Measurements from ENCODE around the gene LY6G5B. TPM values are rescaled to one million over a fixed set of nuclear protein-coding genes. Genes with fewer than 3 reads are reported as not detected.

The LY6G5B gene
- total RNA-seq, 1 donor from 2014 or later, result 12.6 TPM

DNA sequence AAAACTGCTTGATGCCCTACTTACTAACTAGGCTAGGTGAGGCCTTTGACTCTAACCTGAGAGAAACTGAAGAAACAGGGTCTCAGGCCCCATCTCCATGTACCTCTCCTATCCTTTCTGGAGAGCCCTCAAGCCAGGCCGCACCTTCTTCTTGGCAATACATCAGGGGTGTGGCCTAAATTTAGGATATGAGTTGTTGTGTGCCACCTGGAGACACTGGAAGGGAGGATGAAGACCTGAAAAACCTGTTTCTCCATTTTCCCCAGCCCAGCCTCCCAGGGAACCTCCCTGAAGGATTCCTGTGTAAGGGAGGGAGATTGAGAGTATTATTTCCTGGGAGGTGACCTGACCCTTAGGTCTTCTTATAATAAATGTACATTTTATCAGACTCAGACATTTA lies 48.5 kb downstream of the LY6G5B start:
- H3K27ac ChIP-seq, result peak overlapping the region; percentile 30
- H3K4me3 ChIP-seq, result no peak overlapping the region
- TF ChIP-seq, protein P1, sequence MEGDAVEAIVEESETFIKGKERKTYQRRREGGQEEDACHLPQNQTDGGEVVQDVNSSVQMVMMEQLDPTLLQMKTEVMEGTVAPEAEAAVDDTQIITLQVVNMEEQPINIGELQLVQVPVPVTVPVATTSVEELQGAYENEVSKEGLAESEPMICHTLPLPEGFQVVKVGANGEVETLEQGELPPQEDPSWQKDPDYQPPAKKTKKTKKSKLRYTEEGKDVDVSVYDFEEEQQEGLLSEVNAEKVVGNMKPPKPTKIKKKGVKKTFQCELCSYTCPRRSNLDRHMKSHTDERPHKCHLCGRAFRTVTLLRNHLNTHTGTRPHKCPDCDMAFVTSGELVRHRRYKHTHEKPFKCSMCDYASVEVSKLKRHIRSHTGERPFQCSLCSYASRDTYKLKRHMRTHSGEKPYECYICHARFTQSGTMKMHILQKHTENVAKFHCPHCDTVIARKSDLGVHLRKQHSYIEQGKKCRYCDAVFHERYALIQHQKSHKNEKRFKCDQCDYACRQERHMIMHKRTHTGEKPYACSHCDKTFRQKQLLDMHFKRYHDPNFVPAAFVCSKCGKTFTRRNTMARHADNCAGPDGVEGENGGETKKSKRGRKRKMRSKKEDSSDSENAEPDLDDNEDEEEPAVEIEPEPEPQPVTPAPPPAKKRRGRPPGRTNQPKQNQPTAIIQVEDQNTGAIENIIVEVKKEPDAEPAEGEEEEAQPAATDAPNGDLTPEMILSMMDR (IDR thresholded peaks at IDR 0.05), result no peak
- no peaks in the 10 kb centered on the region for H3K9me3 ChIP-seq
- intact Hi-C loops (cut with DNase I), result no loop called here
- H3K4me1 ChIP-seq, result no peaks in the 10 kb centered on the region
- DNase-seq, result no peak
- H3K36me3 ChIP-seq, result no peaks in the 10 kb centered on the region
- H3K27me3 ChIP-seq, result no peaks in the 10 kb centered on the region
- peak; percentile 76 for ATAC-seq

- Histone ChIP-seq H3K9me3 (no peaks in the 10 kb centered on the region), H3K27me3 (no peaks in the 10 kb centered on the region), H3K27ac (peak overlapping the region; percentile 30), H3K36me3 (no peaks in the 10 kb centered on the region), H3K4me3 (no peak overlapping the region), H3K4me1 (no peaks in the 10 kb centered on the region)
- ATAC-seq, result no peak
- no peak for DNase-seq
- TF ChIP-seq, protein P1 (IDR thresholded peaks at IDR 0.05), result no peak
- intact Hi-C loops (cut with DNase I), result no loop called here
These were observed 49.2 kb downstream of the LY6G5B start for GRCh38 chr6:31719001-31719400.

- Histone ChIP-seq H3K9me3 (no peaks in the 10 kb centered on the region), H3K4me1 (no peaks in the 10 kb centered on the region), H3K27ac (no peak overlapping the region), H3K27me3 (no peaks in the 10 kb centered on the region), H3K4me3 (no peak overlapping the region), H3K36me3 (no peaks in the 10 kb centered on the region)
- ATAC-seq (no peak), DNase-seq (no peak)
- intact Hi-C loops (cut with DNase I), result no loop called here
- TF ChIP-seq, protein P1 (IDR thresholded peaks at IDR 0.05), result no peak
These were observed 50.5 kb downstream of the LY6G5B start for GRCh38 chr6:31720196-31720770.

- no peaks in the 10 kb centered on the region for H3K36me3 ChIP-seq
- no peak within 1 kb of the TSS for H3K4me3 ChIP-seq
- H3K4me1 ChIP-seq, result peaks cover 9% of the 10 kb centered on the region
- TF ChIP-seq, protein P1 (IDR thresholded peaks at IDR 0.05), result no peak
- no peak within 1 kb of the TSS for H3K27ac ChIP-seq
- H3K9me3 ChIP-seq, result no peaks in the 10 kb centered on the region
- H3K27me3 ChIP-seq, result no peaks in the 10 kb centered on the region
- intact Hi-C loops (cut with DNase I), result no loop called here
- no peak for ATAC-seq
- DNase-seq, result no peak
These were observed 51.7 kb downstream of the LY6G5B start, which contains the start of gene LY6G6C for GRCh38 chr6:31721351-31722020. Gene LY6G6C, minus strand, starts transcription at chr6:31721746. Its CDS starts 67 bp downstream, at chr6:31721679.

GRCh38 chr6:31722173-31722572 lies 52.4 kb downstream of the LY6G5B start:
- Histone ChIP-seq H3K4me1 (peaks cover 15% of the 10 kb centered on the region), H3K27me3 (no peaks in the 10 kb centered on the region), H3K4me3 (no peak overlapping the region), H3K36me3 (no peaks in the 10 kb centered on the region), H3K9me3 (no peaks in the 10 kb centered on the region), H3K27ac (no peak overlapping the region)
- DNase-seq (no peak), ATAC-seq (no peak)
- TF ChIP-seq, protein P1 (IDR thresholded peaks at IDR 0.05), result no peak
- intact Hi-C loops (cut with DNase I), result no loop called here

Small RNA genes lying within 50 kb of the gene (microRNA-seq; reads per million reads assigned to microRNA genes)
- 0.50 reads per million for gene MIR4646 (ENCODE audit: borderline microRNAs expressed)
- not detected for gene MIR6832 (ENCODE audit: borderline microRNAs expressed)

Other genes with a start within 250 kb of the LY6G5B start
- 8.2 TPM for gene MICB, start 171.8 kb upstream of the LY6G5B start, total RNA-seq
- gene MCCD1, start 141.0 kb upstream of the LY6G5B start, total RNA-seq, result not detected
- 241 TPM for gene DDX39B, start 128.0 kb upstream of the LY6G5B start, total RNA-seq
- 0.75 TPM for gene ATP6V1G2, start 123.4 kb upstream of the LY6G5B start, total RNA-seq
- gene NFKBIL1, start 122.4 kb upstream of the LY6G5B start, total RNA-seq, result 22.6 TPM
- 0.46 TPM for gene LTA, start 97.7 kb upstream of the LY6G5B start, total RNA-seq
- 2.4 TPM for gene TNF, start 94.4 kb upstream of the LY6G5B start, total RNA-seq
- 6.2 TPM for gene LTB, start 87.6 kb upstream of the LY6G5B start, total RNA-seq
- 68.1 TPM for gene LST1, start 83.7 kb upstream of the LY6G5B start, total RNA-seq
- gene NCR3, start 77.0 kb upstream of the LY6G5B start, total RNA-seq, result 1.8 TPM
- gene AIF1, start 54.7 kb upstream of the LY6G5B start, total RNA-seq, result 55.3 TPM
- gene PRRC2A, start 49.3 kb upstream of the LY6G5B start, total RNA-seq, result 138 TPM
- gene BAG6, start 17.3 kb upstream of the LY6G5B start, total RNA-seq, result 238 TPM
- 2.6 TPM for gene APOM, start 14.1 kb upstream of the LY6G5B start, total RNA-seq
- 25.6 TPM for gene C6orf47, start 9.2 kb upstream of the LY6G5B start, total RNA-seq
- 13.9 TPM for gene GPANK1, start 5.0 kb upstream of the LY6G5B start, total RNA-seq
- gene CSNK2B, start 3.9 kb upstream of the LY6G5B start, total RNA-seq, result 114 TPM
- 3.4 TPM for gene LY6G5C, start 11.1 kb downstream of the LY6G5B start, total RNA-seq
- gene ABHD16A, start 33.3 kb downstream of the LY6G5B start, total RNA-seq, result 55.8 TPM
- gene LY6G6F, start 36.9 kb downstream of the LY6G5B start, total RNA-seq, result not detected
- not detected for gene LY6G6D, start 45.4 kb downstream of the LY6G5B start, total RNA-seq
- gene LY6G6C, start 51.8 kb downstream of the LY6G5B start, total RNA-seq, result not detected
- 1.1 TPM for gene MPIG6B, start 53.4 kb downstream of the LY6G5B start, total RNA-seq
- gene DDAH2, start 59.3 kb downstream of the LY6G5B start, total RNA-seq, result 71.2 TPM
- 286 TPM for gene CLIC1, start 66.6 kb downstream of the LY6G5B start, total RNA-seq
- 11.2 TPM for gene MSH5, start 70.0 kb downstream of the LY6G5B start, total RNA-seq
- 2.6 TPM for gene SAPCD1, start 92.7 kb downstream of the LY6G5B start, total RNA-seq
- gene VWA7, start 107.4 kb downstream of the LY6G5B start, total RNA-seq, result 3.4 TPM
- gene VARS1, start 125.8 kb downstream of the LY6G5B start, total RNA-seq, result 53.0 TPM
- 30.8 TPM for gene LSM2, start 137.0 kb downstream of the LY6G5B start, total RNA-seq
- 2.0 TPM for gene HSPA1L, start 145.3 kb downstream of the LY6G5B start, total RNA-seq
- 150 TPM for gene HSPA1A, start 145.6 kb downstream of the LY6G5B start, total RNA-seq
- 112 TPM for gene HSPA1B, start 157.8 kb downstream of the LY6G5B start, total RNA-seq
- gene NEU1, start 192.8 kb downstream of the LY6G5B start, total RNA-seq, result 81.0 TPM
- 23.1 TPM for gene SLC44A4, start 209.0 kb downstream of the LY6G5B start, total RNA-seq
- 36.0 TPM for gene EHMT2, start 227.7 kb downstream of the LY6G5B start, total RNA-seq
- gene ZBTB12, start 232.1 kb downstream of the LY6G5B start, total RNA-seq, result 3.5 TPM

Data from upper lobe of right lung (tissue), 1 donor.